Activated CD8-positive, alpha-beta memory T cell treated with anti-CD3 and anti-CD28 coated beads, Interleukin-2, amount 50 U/mL, for 24 hours (primary cell): Measurements from ENCODE around the gene RB1.
"Not testable (repeated sequence)": the region's sequence is repeated elsewhere in the genome, so short reads cannot be mapped to it uniquely, and the experiment has no call there.

Experiments used
- DNase-seq: peaks from one replicate; pipeline ENCODE4 v3.0.0-alpha.2; 2020; ENCODE audit errors: extremely low read depth

RB1 gene

DNA sequence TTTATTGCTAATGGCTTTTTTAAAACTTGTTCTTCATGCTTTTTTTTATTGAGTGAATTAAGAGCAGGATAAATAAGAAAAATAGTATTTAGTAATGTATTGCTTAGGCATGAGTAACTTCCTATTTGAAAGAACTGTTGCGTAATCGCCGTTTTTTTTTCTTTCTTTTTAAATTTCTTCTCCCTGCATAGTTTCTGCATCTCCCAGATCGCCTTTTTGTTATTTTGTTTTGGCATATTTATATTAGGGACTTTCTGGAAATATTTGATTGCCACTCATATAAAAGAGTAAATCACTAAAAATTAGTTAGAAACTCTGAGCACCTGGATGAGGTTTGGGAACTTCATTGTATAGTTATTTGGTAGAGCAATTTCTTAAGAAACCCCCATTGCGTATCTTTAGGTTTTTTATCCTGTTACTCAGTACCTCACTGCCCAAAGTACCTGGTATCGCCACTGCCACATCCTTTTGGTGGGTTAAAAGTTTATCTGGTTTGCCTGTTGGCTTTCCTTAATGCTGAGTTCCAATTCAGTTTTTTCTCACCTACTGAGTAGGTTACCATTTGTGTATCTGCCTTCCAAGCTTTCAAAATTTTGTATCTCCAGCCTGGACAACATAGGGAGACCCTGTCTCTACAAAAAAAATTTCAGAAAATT, 145.5 kb downstream of the RB1 start:
- no peak for DNase-seq

DNA sequence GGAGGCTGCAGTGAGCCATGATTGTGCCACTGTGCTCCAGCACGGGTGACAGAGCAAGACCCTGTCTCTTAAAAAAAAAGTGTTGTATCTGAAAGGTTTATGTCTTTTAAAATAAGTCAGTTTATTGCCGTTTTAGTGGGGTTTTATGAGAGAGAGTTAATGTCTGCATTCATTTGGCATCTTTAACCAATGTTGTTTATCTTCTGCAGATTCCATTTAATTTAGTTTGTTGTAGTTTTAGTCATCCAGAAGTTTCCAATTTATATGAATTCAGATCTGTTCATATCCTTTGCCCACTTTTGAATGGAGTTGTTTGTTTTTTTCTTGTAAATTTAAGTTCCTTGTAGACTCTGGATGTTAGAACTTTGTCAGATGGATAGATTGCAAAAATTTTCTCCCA, 146.1 kb downstream of the RB1 start:
- no peak for DNase-seq

DNA sequence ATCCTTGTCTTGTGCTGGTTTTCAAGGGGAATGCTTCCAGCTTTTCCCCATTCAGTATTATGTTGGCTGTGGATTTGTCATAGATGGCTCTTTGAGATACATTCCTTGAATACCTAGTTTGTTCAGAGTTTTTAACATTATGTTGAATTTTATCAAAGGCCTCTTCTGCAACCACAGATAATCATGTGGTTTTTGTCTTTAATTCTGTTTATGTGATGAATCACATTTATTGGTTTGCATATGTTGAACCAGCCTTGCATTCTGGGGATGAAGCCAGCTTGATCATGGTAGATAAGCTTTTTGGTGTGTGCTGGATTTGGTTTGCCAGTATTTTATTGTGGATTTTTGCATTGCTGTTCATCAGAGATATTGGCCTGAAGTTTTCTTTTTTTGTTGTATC, 147.6 kb downstream of the RB1 start:
- DNase-seq, result not testable (repeated sequence)

DNA sequence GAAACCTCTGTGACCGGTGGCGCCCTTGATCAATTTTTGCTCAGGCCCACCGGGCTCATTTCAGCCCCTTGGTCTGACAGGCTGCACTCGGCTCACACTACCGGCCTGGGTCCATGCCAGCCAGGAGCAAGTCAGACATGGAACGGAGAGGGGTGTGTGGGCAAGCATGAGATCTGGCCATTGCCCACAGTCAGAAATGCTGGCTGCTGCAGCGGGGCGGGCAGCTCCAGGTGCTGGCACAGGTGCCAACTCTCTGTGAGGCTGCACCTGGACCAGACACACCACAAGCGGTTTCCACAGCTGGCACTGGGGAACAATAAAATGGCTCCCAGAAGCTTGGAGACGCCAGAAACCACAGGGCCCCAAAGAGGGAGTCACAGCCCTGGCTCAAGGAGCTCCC, 153.0 kb downstream of the RB1 start:
- DNase-seq, result no peak

DNA sequence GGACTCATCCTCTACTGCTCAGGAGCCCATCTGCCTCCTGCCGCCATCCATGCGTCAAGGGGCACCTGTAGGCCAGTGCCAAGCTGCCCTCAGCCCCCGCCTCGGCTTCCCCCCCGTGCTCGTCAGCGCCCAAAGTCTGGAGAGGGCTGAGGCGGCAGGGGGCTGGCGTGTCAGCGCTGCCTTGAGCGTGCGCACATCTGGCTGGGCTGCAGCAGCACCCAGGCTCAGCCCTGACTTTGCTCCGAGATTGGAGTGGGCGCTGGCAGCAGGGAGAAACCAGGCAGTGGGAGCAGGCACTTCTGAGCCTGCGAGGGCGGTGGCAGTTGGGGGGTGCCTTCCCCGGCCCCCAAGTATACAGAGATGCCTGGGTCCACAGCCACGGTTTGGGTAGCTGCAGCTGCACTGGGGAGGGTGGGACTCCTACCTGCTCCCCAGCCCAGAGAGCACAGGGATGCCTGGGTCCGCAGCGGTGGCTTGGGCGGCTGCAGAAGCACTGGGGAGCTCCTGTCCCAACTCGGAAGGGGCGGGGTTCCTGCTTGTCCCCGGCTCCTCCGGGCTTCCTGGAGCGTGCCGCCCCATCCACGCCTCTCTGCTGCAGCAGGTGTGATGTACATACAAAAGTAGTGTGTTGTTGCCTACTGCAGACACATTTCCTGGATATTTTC, 154.2 kb downstream of the RB1 start:
- no peak for DNase-seq

DNA sequence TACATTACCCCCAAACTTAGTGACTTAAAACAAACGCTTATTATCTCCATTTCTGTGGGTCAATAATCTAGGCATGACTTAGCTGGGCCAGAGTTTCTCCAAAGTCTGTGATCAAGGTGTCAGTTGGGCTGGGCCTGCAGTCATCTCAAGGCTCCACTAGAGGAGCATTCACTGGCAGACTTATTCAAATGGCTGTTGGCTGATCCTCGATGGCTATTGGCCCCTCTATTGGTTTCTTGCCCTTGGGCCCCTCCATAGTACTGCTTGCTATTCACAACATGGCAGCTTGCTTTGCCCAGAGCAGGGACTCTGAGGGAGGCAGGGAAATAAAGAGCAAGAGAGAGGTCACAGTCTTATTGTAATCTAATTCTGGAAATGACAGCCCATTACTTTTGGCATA, 171.7 kb downstream of the RB1 start:
- DNase-seq, result no peak

DNA sequence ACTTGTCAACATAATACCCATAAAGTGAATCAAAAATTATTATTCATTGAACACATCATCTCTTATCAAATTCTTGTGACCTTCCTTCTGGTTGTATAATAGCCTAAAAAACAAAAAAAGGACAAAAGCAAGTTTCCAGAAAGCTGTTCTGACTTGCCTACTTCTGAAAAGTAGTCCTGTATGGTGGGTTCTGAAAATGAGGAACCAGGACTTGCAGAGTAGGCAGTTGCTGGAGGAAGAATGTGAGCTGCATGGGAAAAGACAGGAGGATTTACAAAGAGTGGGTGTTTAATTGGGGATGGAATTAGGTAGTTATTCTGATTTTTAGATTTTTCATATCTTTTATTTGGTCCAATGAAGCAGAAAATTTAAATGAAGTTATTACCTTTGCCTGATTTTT, 172.7 kb downstream of the RB1 start:
- DNase-seq, result no peak

DNA sequence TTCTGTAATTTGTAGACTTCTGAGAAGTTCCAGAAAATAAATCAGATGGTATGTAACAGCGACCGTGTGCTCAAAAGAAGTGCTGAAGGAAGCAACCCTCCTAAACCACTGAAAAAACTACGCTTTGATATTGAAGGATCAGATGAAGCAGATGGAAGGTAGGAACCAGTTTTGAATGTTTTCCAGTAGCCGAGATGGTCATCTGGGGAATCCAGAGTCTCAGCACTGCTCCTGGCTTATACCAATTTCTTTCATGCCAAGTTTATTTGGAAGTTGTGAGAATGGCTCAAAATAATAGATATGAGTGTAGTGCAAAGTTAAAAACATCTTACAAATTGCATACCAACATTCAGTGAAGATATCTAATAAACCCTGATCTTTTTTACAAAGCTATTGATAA, 173.1 kb downstream of the RB1 start:
- DNase-seq, result no peak

DNA sequence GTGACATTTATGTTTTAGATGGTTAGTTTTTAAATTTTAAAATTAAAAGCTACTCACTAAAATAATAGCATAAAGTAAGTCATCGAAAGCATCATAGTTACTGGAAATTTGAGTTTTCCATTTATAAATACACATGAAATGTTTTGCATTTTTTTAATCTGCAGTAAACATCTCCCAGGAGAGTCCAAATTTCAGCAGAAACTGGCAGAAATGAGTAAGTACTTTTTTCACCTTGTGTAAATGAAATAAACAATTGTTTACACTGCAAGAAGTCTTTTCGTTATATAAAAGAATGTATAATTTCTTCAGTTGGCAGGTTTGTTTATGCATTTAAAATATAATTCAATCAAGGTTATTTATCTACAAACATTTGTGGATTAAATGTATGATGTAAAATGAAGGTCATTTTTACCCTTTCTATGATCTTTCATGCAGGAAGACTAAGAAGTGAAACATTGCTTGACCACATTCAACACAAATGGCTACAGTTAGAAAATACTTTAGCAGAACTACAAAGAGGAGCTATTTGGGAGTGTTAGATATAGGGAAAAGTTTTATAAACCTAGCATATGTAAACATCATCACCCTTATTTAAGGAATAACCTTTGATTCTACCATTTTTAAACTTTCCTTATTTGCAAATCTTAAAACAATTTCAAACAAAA, 173.8 kb downstream of the RB1 start:
- no peak for DNase-seq

DNA sequence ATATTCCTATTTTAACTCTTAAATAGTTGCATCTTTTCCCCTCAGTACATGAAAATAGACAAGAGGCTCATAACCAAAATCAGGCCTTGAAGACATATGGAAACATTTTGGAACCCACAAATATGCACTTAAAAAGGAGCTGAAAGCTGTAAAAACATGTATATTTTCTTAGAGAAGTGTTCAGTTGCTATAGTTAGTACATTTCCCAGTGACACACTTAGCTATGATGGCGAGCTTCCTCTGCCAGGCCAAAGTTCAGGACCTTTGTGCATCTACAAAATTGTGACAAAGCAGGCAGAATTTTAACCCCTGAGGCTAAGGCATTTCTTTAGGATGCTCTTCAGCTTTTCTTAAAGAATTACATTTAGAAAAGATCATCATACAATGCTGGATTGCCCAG, 174.8 kb downstream of the RB1 start:
- DNase-seq, result no peak

DNA sequence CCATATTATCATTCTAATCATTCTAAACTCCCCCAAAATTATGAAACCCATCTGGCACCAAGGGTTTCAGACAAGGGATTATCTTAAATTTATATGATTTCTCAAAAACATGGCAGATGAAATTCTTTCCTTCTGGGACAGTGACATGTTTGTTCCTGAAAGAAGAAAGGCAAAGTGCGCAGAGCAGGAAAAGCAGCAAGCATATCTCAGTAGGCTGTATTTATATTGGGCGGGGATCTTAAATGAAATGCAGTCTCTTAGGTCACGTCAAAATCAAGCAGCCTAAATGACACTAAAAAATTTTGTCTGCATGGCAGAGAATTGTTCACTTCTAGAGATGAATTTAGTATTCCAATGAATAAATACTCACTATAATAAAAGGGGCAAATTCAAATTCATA, 180.0 kb downstream of the RB1 start:
- no peak for DNase-seq

DNA sequence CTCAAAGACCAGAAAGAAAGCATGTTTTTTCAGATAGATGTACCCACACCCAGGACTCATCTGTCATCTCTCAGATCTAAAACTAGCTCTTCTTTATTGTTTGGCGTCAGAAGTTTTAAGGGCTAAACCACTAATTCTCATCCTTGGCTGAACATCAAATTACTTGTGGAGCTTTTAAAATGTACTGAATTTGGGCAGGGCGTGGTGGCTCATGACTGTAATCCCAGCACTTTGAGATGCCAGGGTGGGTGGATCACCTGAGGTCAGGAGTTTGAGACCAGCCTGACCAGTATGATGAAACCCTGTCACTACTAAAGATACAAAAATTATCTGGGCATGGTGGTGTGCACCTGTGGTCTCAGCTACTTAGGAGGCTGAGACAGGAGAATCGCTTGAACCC, 181.9 kb downstream of the RB1 start:
- no peak for DNase-seq

DNA sequence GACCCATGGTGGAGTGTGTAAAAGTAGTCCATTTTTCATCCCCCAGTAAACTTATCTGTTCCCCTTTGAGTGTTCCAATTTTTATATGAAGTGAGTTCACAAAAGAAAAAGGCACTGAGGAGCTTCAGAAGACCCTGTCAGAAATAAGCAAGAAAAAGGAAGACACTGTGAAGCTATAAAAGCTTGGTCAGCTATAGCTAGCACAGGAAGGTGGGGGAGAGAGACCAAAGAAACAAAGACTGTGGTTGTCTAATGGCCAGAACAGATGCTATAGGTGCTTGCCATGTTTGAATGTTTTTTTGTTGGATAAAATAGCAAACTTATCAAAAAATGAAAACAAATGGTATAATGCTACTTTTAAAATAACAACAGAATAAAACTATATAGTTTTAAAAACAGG, 182.8 kb downstream of the RB1 start:
- no peak for DNase-seq

DNA sequence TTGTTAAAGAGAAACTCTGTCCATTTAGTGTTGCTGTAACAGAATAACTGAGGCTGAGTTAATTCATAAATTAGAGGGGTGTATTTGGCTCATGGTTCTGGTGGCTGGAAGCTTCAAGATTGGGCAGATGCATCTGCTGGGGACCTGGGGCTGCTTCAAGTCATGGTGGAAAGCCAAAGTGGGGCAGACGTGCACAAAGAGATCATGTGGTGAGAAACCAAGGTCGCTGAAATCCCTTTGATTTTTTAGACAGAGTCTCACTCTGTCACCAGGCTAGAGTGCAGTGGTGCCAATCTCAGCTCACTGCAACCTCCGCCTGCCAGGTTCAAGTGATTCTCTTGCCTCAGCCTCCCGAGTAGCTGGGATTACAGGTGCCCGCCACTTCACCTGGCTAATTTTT, 183.3 kb downstream of the RB1 start:
- DNase-seq, result no peak

DNA sequence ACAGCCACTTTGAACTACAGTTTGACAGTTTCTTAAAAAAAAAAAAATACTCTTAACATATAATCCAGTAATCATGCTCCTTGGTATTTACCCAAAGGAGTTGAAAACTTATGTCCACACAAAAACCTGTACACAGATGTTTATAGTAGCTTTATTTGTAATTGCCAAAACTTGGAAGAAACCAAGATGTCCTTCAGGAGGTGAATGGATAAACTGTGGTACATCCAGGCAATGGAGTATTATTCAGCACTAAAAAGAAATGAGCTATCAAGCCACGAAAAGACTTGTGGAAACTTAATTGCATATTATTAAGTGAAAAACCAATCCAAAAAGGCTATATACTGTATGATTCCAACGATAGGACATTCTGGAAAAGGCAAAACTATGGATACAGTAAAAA, 184.4 kb downstream of the RB1 start:
- DNase-seq, result no peak

DNA sequence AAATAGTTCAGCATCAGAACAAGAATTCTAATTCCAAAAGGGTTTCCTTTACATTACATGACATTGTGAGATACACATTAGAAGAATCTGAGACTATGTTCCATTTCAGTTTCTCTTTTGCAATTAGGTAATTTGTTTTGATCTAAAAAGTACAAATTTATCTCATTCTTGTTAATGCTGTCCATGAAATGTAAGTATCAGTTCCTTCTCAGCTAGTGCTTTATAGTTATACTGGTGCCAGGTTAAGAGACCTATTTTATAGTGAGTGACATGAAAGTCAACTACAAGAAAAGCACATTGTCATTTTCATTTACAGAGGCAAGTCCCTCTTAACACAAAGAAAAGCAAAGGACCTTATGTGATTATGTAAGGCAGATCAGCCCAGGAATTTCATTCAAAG, 185.4 kb downstream of the RB1 start:
- DNase-seq, result no peak

DNA sequence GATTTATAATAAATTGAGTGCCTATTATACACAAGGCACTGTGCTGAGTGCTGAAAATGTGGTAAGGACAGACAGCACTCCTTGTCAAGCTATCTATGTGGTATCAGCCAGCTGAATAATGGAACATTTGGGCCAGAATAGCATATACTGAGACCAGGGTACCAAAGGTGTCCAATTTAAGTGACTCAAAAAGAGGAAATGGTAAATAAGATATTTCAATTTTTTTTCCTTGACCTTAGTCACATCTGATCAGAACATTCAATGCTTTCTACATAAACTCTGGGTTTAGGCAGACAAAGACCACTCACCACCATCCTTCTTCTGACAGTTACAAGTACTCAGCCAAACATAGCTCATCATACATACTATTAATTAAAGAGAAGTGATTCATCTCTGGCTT, 186.1 kb downstream of the RB1 start:
- DNase-seq, result no peak

DNA sequence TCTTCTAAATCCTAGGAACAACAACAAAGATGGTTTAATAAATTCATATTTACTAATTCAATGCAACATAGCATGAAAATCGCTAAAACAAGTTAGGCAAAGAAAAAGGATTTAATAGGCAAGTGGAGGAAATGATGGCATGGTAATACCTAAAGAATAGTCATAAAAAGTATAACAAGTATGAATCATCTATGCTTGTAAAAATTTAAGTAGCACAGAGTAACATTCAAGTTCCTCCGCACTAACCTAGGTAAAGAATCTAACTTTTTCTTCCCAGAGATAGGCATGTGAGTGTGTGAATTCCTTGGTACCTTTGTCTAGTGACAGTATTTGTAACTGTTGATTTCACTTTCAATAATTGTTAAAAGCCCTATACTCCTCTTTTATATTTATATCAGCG, 186.7 kb downstream of the RB1 start:
- DNase-seq, result no peak

DNA sequence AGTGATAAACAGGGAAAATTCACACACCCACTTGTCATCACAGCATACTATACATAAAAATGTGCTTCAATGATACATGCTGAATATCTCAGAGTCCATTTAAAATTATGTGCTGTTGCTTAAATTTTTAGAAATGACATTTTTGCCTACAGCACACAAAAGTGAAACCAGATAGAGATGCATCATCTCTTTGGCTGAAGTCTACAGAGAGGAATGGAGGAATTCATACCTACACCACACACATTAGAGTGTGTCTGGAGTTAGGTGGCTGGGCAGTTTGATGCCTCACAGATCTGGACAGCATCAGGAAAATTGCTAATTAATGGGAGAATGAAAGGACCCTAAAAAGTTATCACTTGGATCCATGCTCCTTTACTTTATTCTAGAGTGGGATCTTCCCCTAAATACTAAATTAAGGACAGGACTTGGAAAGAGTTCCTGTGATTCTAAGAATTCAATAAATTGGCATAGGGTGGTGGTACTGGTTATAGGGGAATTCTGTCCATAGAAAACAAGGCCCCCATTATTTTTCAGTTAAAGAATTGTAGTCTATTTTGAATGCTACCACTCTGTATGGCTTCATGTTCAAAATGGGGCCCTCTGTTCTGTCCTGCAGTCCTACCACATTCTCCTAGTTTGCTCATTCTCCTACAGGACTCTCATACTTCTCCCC, 188.0 kb downstream of the RB1 start:
- DNase-seq, result no peak

DNA sequence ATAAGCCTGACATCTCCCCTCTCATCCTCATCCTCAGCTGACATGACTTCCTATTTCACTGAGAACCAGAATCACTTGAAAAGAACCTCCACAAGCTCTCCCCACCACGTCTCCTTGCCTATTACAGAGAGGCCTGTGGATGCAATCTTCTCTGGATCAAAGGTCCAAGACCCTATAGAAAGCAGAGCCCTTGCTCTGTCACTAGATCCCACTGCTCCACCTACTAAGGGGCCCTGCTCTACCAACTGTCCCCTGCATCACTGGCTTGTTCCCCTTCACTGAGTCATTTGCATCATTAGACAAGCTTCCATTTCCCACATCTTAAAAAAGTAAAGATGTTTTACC, 188.5 kb downstream of the RB1 start:
- DNase-seq, result no peak

DNA sequence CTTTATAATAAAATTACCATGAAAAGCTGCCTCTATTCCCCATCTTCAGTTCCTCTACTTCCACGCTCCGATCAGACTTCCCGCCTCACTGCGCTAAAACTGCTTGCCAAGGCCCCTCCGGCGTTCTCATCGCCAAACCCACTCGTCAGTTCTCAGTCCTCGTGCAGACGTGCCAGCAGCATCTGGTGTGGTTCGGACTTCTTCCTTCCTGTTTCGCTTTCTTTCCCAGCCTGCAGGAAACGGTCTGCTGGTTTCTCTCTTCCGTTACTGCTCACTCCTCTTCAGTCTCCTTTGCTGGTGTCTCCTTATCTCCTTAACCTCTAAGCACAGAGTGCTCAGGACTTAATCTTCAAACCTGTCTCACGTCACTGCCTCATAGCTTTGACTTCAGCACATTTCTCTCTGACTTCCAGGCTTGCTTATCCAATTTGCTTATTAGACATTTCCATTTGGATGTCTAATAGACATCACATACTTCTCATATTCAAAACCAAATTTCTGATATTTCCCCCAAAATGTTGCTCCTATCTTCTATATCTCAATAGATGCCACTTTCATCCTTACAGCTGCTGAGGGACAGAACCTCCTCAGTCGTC, 189.0 kb downstream of the RB1 start:
- DNase-seq, result no peak

DNA sequence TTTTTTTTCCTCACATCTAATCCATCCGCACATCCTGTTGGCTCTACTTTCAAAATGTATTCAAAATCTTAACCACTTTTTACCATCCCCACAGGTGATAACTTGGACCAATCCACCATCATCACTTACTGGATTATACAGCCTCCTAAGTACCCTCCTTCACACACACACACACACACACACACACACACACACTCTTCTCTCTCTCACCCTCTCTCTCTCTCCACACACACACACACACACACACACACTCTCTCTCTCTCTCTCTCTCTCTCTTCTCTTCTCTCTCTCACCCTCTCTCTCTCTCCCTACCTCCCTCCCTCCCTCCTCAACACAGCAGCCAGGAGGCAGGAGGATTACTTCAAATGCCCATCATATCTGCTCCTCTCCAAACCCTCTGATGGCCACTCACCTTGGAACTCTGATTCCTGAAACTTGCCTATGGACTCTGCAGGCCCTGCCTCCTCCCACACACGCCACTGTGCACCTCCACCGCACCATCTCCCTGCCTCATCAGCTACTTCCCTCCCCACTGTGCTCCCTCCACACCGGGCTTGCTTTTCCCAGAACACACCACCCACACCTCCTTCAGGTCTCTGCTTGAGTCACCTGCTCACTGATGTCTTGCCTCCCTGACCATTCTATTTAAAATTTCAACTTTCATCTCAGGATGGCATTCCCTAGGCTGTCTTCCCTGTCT, 189.7 kb downstream of the RB1 start:
- DNase-seq, result no peak
